ENCODE results near the gene ATP1A2.

The ATP1A2 gene

DNA sequence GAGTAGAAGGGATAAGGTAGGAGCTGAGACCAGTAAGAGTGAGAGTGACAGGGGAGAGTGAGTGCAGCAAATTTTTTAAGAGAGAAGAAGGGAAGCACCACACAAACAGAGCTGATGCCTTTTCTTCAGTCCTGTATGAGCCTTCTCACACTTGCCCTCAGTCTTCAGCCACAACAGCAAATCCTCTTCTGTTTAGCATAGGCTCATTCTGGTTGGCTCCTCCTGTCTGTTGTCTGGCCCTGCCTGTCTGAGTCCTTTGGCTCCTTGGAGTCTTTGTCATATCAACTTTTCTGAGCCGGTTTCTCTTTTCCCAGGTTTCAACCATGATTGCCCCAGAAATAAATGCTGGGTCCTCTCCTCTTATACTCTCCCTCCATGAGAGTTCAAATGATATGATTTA is 62.1 kb downstream of the ATP1A2 start:
- Histone ChIP-seq H3K27me3 (ENCODE audit: control insufficient read depth, low read length) (peaks cover 21% of the 10 kb centered on the region; the same call in 1 of the 2 replicates), H3K4me2 (ENCODE audit: low read length) (no peak overlapping the region), H3K36me3 (ENCODE audit: control insufficient read depth, low read length) (no peaks in the 10 kb centered on the region), H4K20me1 (ENCODE audit: control insufficient read depth, insufficient read depth, low read depth, low read length) (no peaks in the 10 kb centered on the region), H3K27ac (ENCODE audit: low read depth, low read length) (no peak overlapping the region), H3K4me3 (ENCODE audit: low read length) (no peak overlapping the region), H3F3A (ENCODE audit: control insufficient read depth, insufficient read depth) (no peaks in the 10 kb centered on the region), H3K4me1 (ENCODE audit: control insufficient read depth, low read length) (no peaks in the 10 kb centered on the region), H3K79me2 (ENCODE audit: control insufficient read depth, low read length) (no peaks in the 10 kb centered on the region), H3K9me3 (ENCODE audit: control insufficient read depth, insufficient read depth, low read length) (no peaks in the 10 kb centered on the region), H3K9me2 (replicated peaks; ENCODE audit: control insufficient read depth, low read length) (no peaks in the 10 kb centered on the region)
- TF ChIP-seq EZH2phosphoT487 (IDR thresholded peaks at IDR 0.05; ENCODE audit: borderline replicate concordance, low read length), result no peak
- TF ChIP-seq, protein P1, sequence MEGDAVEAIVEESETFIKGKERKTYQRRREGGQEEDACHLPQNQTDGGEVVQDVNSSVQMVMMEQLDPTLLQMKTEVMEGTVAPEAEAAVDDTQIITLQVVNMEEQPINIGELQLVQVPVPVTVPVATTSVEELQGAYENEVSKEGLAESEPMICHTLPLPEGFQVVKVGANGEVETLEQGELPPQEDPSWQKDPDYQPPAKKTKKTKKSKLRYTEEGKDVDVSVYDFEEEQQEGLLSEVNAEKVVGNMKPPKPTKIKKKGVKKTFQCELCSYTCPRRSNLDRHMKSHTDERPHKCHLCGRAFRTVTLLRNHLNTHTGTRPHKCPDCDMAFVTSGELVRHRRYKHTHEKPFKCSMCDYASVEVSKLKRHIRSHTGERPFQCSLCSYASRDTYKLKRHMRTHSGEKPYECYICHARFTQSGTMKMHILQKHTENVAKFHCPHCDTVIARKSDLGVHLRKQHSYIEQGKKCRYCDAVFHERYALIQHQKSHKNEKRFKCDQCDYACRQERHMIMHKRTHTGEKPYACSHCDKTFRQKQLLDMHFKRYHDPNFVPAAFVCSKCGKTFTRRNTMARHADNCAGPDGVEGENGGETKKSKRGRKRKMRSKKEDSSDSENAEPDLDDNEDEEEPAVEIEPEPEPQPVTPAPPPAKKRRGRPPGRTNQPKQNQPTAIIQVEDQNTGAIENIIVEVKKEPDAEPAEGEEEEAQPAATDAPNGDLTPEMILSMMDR (IDR thresholded peaks at IDR 0.05; ENCODE audit: low read depth, low read length, poor library complexity, severe bottlenecking), result no peak

DNA sequence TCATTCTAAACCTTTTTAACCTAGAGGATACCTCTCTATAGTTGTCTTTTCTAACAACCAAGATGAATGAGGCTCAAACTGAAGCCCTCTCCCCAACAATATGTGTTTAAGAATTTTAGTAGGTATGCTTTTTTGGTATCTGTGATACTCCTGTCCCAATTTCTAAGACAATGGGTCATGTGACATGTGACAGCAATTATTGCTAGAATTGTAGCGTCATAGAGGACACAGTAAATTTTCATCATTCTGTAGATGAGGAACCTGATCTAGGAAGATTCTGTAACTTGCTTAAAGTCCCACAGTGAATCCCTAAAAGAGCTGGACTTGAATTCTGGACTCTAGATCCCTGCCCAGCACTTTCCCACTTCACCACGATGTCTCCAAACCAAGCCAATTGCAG is 63.2 kb downstream of the ATP1A2 start:
- Histone ChIP-seq H3K9me2 (replicated peaks; ENCODE audit: control insufficient read depth, low read length) (no peaks in the 10 kb centered on the region), H3K79me2 (ENCODE audit: control insufficient read depth, low read length) (no peaks in the 10 kb centered on the region), H4K20me1 (ENCODE audit: control insufficient read depth, insufficient read depth, low read depth, low read length) (no peaks in the 10 kb centered on the region), H3K9me3 (ENCODE audit: control insufficient read depth, insufficient read depth, low read length) (no peaks in the 10 kb centered on the region), H3K27me3 (ENCODE audit: control insufficient read depth, low read length) (peaks cover 16% of the 10 kb centered on the region; the same call in 1 of the 2 replicates), H3K36me3 (ENCODE audit: control insufficient read depth, low read length) (no peaks in the 10 kb centered on the region), H3K4me3 (ENCODE audit: low read length) (no peak overlapping the region), H3F3A (ENCODE audit: control insufficient read depth, insufficient read depth) (no peaks in the 10 kb centered on the region), H3K4me1 (ENCODE audit: control insufficient read depth, low read length) (no peaks in the 10 kb centered on the region), H3K4me2 (ENCODE audit: low read length) (no peak overlapping the region), H3K27ac (ENCODE audit: low read depth, low read length) (no peak overlapping the region)
- TF ChIP-seq, protein P1 (IDR thresholded peaks at IDR 0.05; ENCODE audit: low read depth, low read length, poor library complexity, severe bottlenecking), result no peak
- no peak for TF ChIP-seq EZH2phosphoT487 (IDR thresholded peaks at IDR 0.05; ENCODE audit: borderline replicate concordance, low read length)

DNA sequence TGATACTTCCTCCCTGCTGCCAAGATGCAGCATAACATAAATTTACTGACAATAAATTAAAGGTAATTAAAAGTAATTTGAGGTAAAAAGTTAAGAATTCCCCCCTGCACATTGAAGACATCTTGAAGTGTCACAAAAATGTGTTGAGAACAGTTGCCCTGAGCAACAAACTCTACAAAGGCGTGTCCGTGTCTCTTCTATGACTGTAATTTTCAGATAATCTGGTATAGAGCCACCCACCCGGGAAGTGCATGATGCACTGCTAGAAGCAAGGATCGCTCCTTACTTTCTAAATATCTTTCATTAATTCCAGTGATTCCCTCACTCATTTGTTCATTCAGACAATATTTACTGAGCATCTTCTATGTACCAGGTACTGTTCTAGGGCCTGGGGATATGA is 63.8 kb downstream of the ATP1A2 start:
- no peaks in the 10 kb centered on the region for H4K20me1 ChIP-seq (ENCODE audit: control insufficient read depth, insufficient read depth, low read depth, low read length)
- no peaks in the 10 kb centered on the region for H3F3A ChIP-seq (ENCODE audit: control insufficient read depth, insufficient read depth)
- H3K4me3 ChIP-seq (ENCODE audit: low read length), result no peak overlapping the region
- H3K9me3 ChIP-seq (ENCODE audit: control insufficient read depth, insufficient read depth, low read length), result no peaks in the 10 kb centered on the region
- no peak overlapping the region for H3K27ac ChIP-seq (ENCODE audit: low read depth, low read length)
- TF ChIP-seq, protein P1 (IDR thresholded peaks at IDR 0.05; ENCODE audit: low read depth, low read length, poor library complexity, severe bottlenecking), result no peak
- TF ChIP-seq EZH2phosphoT487 (IDR thresholded peaks at IDR 0.05; ENCODE audit: borderline replicate concordance, low read length), result no peak
- peaks cover 11% of the 10 kb centered on the region; the same call in 1 of the 2 replicates for H3K27me3 ChIP-seq (ENCODE audit: control insufficient read depth, low read length)
- no peak overlapping the region for H3K4me2 ChIP-seq (ENCODE audit: low read length)
- no peaks in the 10 kb centered on the region for H3K9me2 ChIP-seq (replicated peaks; ENCODE audit: control insufficient read depth, low read length)
- no peaks in the 10 kb centered on the region for H3K4me1 ChIP-seq (ENCODE audit: control insufficient read depth, low read length)
- no peaks in the 10 kb centered on the region for H3K36me3 ChIP-seq (ENCODE audit: control insufficient read depth, low read length)
- no peaks in the 10 kb centered on the region for H3K79me2 ChIP-seq (ENCODE audit: control insufficient read depth, low read length)
